HPDE6-E6E7 (cell line): ENCODE results near the gene ACSM6.
"Not testable (repeated sequence)": the region's sequence is repeated elsewhere in the genome, so short reads cannot be mapped to it uniquely, and the experiment has no call there.

Experiments used
- DNase-seq: peaks from one replicate; pipeline ENCODE4 v3.0.0; 2011; ENCODE audit warnings: missing footprints; ENCODE audit errors: extremely low spot score

ACSM6 gene

DNA sequence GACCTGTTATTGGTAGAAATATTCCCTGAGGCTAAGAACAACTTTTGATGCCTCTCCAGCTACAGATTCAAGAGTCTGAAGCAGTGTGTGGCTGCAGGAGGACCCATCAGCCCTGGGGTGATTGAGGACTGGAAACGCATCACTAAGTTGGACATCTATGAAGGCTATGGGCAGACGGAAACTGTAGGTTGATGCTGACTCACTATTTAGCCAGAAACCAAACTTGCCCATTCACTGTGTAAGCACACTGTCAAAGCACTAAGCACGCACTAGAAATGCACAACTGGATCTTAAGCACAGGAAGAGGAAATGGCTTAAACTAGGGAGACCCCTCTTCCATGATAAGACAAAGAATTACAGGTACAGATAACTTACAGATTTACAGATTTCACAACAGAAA is 20.8 kb downstream of the ACSM6 start:
- no peak for DNase-seq

DNA sequence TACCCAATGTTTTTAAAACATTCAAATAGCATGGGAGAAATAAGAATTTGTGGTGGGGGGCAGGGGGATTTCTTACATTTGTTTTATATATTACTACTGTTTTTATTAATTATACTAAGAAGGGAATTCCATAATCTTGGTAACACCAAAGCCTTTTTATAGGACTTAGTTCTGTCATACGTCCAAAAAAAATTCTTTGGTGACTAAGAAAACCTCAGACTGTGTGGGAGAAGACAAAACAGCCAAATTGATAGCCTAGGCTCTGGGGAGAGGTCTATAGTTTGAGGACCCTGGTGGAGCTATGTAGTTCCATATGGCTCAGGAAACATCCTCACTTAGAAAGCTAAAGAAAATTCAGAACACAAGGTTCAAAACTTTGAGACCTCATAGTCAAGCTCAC is 23.4 kb downstream of the ACSM6 start:
- DNase-seq: no peak

DNA sequence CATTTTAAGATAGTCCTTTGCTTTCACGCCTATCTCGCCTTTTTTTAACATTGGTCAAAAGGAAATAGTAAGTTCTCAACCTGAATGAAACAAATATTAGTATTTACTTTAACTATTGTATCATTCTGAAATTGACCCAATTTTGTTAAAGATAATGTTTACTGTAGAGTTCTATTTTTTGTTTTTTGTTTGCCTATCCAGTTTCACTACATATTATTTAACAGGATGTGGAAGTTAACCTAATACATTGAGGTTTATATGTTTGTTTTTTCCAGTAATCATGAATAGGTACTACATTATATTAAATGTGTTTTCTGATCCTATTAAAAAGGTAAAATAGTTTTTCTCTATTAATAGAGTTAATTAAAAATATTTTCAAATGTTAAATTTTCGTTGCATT is 26.5 kb downstream of the ACSM6 start:
- DNase-seq: no peak

DNA sequence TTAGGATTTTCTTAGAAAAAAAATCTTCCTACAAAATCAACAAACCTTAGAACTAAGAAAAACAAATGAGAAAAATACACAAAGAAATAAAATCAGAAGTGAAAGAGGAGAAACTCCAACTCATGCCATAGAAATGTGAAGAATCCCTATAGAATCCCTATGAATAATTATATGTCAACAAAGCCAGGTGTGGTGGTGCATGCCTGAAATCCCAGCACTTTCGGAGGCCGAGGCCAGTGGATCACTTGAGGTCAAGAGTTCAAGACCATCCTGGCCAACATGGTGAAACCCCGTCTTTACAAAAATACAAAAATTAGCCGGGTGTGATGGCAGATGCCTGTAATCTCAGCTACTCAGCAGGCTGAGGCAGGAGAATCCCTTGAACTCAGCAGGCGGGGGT is 27.1 kb downstream of the ACSM6 start:
- DNase-seq: no peak

DNA sequence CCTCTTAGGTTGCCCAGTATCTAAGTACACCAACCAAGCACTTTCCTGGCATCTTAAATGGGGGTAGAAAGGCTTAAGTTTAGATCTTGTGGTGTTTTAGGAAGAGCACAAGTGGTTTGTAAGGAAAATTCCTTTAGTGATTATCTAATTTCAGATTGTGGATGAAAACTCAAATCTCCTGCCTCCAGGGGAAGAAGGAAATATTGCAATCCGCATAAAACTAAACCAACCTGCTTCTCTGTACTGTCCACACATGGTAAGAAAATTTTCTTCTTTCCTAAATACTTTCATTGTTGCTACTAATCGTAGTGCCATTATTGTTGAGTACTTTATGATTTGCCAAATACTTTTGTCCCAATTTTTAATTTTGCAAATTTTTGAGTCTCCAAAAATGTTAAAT is 31.1 kb downstream of the ACSM6 start:
- no peak for DNase-seq

DNA sequence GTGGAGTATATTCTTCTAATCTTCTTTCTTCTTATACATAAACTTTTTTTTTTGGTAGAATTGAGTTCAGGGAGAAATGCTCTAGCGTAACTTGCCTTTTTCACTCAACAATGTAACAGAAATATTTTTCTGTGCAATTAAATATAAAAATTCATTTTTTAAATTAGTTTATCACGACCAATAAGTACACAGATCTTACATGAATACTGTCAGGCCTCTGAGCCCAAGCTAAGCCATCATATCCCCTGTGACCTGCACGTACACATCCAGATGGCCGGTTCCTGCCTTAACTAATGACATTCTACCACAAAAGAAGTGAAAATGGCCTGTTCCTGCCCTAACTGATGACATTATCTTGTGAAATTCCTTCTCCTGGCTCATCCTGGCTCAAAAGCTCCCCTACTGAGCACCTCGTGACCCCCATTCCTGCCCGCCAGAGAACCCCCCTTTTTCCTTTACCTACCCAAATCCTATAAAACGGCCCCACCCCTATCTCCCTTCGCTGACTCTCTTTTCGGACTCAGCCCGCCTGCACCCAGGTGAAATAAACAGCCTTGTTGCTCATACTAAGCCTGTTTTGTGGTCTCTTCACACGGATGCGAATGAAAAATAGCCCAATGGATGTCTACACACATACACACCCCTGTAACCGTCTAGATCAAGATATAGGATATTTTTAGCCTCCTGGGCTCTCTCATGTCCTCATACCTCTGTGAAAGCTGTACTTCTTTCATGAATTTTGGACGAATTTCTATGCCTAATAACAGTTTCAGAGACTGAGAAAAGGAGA is 35.1 kb downstream of the ACSM6 start:
- not testable (repeated sequence) for DNase-seq

DNA sequence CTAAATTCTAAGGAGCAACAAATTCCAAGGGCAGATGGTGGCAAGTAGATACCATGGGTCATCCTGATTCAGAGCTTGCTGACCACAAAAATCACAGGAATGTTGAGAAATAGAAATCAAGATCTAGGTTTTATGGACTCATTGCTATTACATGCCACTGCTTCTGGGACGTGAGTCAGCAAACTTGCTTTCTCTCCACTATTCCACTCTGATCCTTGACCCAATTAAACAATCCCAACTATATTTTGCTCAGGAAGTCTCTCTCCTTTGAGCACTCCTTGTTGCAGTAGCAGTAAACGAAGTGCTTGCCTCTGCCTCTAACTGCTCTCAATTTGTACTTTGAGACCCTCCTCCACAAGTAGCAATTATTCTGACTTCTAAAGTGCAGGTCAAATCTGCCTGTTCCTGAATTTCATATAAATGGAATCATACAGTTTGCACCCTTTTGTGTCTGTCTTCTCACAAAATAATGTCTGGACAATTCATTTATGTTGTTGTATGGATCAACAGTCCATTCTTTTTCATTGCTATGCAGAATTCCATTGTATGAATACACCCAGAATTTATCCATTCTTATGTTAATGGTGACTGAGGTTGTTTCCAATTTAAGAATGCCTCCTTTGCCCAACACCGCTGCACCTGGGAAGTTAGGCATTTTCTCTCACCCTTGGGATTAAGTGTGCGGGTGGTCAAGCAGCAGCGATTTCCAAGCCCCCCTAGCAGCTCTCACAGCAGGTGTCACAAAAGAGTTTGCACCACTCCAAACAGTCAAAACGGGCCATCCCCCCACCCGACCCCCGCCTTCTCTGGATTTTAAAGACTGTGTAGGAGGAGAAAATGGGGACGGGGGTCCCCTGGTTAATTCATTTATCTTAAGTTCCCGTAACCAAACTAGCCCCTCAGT is 35.9 kb downstream of the ACSM6 start:
- DNase-seq: peak; percentile 63

DNA sequence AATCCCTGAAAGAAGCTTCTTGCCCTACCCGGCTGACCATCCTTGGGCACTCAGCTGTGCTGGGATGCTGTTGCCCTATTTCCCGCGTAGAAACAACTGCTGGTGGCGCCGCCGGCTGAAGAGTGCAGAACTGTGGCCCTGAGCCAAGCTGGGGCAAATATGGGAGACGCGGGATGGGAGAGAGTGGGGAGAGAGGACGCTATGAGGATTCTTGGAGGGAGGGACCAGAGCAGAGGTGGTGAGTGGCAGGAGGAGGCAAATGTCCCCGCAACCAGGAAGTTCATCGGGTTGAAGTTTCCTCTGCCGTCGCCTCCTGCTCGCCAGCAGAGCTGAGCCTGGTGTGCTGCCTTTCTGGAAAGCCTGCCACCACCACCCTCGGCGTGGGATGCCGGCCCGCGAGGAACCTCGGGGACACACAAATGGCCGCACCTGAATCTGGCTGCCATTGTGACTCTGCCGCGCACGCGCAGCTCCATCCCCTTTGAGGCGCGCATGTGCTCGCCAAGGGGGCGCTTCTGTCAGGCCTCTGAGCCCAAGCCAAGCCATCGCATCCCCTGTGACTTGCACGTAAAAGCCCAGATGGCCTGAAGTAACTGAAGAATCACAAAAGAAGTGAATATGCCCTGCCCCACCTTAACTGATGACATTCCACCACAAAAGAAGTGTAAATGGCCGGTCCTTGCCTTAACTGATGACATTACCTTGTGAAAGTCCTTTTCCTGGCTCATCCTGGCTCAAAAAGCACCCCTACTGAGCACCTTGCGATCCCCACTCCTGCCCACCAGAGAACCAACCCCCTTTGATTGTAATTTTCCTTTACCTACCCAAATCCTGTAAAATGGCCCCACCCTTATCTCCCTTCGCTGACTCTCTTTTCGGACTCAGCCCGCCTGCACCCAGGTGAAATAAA is 36.9 kb downstream of the ACSM6 start:
- not testable (repeated sequence) for DNase-seq

DNA sequence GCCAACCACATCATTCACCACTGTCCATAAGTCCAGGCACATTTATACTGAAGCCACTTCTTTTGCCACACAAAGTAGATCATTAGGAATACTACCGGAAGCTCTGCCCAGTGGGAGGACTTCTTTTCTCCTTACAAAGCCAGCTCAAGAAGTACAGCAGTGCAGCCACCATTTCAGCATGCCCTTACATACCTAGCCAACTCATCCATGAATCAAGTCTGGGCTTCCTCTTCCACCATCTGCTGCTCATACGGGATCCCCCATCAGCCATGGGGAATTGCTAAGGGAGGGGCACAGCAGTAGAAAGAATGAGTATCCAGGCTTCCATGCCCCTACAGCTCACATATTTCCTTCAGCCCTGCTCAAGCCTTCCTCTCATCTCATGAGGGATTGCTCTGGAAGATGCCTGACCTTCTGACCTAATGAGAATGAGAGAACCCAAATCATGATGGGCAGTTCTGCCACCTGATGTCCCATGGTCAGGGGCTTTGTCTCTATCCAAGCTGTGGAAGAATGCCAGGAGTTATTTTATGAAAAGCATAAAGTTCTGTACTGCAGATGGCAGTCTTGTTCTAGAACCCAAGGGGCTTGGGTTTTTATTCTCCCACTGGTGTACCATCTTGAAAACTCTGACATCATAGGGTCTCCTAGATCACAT is 39.5 kb downstream of the ACSM6 start:
- DNase-seq: no peak

DNA sequence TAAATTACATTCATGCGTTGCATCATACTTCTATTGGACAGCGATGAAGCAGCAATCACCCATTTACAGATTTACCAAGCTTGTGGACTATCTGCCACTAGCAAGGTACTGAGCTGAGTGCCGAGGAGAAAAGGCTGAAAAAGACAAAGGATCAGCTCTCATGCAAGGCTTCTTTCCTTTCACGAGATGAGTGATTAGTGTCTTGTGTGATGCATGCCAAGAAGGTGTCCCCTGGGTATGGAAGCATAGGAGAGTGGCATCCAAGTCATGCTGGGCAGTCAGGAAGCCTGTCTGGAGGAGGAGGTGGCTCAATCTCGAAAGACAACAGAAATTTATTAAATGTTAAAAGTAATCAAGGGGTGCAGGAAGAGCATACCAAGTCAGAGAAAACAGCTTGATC is 40.9 kb downstream of the ACSM6 start:
- no peak for DNase-seq

DNA sequence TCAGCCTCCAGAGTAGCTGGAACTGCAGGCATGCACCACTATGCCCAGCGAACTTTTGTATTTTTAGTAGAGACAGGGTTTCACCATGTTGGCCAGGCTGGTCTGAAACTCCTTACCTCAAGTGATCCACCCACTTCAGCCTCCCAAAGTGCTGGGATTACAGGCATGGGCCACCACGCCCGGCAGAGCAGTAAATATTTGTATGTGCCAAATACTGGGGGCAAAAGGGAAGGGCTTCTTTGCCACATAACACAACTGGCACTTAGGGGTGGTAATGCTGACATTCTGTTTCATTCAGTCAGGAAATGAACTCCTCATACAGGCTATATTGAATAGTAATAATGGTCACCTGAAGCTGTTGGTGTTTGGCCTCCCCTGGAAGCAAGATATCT is 41.6 kb downstream of the ACSM6 start:
- DNase-seq: no peak

DNA sequence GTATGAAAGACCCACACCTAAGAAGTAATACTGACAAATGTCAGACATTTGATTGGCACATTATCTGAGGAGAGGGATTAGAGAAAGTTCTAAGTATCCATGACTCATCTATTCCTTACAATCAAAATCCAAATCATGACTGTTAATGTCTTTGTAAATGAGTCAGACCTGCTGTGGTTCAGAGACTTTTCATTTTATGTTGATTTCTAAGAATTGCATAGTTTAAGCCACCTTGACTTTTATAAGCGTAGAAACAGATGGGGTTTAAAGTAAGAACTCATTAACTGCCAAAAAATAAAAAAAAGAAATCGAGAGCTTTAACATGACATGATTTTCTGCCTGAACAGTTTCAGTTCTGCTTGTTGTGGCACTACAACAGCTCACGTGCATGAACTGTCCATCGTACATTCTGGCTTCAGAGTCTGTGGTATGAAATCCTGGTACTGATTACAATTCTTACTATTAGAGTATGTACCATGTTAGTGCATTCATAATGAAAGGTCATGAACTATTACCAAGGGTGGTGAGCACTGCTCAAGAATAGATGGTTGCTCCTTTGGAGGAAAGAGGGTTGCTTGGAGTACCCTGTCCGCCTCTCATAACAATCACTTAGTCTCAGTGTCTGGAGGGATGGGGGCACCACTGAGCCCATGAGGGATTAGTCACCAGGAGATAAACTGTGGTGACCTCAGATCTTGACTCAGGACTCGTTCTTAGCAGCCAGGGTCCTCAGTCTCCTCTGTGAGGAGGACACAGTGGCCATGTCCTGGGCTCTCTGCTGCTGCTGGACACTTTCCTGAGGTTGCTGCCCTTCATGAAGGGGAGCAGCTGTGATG is 42.2 kb downstream of the ACSM6 start:
- DNase-seq: no peak

DNA sequence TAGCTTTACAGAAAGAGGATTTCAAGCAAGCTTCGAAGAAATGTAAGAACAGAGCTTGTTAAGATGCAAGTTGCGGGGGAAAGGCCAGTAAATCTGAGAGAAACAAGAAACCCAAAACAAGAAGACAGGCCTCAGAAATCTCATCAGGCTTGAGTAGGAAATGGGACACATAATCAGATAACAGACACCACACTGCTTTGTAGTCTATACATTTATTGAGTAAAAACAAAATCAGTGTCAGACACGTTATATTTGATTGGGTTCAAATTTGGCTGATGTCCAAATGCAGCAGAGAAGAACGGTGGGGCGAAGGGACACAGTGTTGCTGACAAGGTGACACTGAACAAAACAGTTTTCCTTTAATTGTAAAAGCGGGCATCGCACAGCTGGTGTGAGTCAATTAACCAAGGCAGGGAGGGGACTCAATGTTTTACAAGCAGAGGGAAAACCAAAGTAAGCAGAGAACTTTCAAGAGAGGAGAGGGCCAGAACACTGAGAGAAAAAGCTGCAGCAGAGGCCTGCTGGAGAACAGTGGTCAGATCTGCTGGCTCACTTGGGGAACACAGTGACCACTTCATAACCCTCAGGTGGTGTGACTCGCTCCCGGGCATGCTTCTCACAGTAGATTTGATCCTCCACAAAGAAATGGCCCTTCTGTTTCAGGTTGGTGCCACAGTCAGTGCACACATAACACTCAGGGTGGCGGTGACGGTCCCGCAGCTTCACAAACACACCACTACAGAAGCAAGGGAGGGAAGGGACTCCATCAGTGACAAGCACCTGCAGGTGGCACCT is 43.5 kb downstream of the ACSM6 start:
- no peak for DNase-seq

DNA sequence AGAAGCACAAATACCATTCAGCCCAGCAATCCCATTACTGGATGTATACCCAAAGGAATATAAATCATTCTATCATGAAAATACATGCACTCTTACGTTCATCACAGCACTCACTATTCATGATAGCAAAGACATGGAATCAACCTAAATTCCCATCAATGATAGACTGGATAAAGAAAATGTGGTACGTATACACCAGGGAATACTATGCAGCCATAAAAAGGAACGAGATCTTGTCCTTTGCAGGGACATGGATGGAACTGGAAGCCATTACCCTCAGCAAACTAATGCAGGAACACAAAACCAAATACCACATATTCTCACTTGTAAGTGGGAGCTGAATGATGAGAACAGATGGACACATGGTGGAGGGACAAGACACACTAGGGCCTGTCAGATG is 46.1 kb downstream of the ACSM6 start:
- not testable (repeated sequence) for DNase-seq

DNA sequence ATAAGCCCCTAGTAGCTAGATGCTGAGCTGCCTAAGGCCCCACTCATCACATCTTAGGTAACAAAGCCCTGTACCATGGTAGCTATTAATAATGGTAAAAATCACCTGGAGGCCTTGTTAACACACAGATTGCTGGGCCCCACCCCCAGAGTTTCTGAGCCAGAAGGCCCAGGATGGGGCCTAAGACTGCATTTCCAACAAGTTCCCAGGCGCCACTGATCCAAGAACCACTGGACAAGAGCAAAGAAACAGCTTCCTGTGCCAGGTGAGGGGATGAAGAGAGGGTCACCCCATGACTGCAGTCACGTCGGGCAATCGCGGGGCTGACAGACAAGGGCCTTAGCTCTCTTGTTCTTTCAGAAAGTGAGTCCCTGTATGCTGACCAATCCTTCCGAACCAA is 46.8 kb downstream of the ACSM6 start:
- DNase-seq: no peak

DNA sequence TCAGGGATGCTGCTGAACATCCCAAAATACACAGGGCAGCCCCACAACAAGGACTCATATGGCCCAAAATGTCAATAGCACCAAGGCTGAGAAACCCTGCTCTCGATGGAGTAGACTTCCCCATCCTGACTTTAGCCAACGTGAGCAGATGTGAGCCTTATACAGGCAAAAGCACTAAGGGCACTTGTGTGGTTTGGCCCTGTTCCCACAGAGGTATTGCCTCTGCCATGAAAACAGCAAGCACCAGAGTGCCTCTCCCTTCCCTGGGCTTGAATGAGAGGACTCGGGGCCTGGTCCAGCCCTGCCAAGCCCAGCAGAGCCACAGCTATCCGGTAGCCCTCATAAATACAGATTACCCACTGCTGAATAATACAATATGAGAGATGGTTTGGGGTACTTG is 47.5 kb downstream of the ACSM6 start:
- no peak for DNase-seq

DNA sequence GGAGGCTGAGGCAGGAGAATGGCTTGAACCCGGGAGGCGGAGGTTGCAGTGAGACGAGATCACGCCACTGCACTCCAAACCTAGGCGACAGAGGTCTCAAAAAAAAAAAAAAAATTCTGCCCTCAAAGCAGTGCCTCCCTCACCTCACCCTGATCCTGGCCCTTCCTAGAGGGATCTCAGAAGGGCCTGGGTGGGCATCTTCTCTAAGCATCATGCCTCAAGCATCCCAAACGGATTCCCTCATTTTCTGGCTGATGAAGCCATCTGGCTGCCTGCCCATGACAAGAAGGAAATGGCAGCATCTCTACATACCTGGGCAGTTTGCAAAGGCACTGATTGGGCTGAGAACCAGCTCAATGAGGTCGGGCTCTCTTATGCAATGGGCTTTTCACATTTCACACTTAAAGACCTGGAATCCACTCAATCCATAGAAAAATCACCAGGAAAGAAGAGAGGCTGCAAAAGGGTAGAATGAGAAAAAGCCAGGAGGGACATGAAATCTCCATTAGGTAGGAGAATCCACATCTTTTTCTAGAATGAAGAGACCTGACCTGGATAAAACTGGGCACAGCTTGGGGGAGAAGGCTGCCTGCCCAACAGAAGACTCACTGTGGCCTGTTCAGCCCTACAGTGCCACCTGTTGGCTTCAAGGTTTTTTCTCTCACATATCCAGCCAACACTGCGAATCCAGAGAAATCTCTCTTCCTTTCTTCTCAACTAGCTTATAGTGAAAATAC is 48.7 kb downstream of the ACSM6 start:
- DNase-seq: no peak

DNA sequence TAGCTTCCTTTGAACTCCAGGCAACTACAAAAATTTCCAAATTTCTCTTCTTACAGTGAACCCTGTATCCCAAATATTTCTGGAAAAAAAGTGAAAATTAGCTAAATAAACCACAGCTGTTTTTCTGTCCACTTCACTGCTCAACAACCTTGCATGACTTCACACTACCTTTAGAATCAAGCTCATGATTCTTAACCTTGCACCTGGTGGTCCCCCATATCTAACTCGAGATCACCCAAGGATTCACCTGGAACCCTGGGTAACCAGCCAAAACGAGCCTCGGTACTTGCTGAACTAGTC is 49.2 kb downstream of the ACSM6 start:
- DNase-seq: no peak

DNA sequence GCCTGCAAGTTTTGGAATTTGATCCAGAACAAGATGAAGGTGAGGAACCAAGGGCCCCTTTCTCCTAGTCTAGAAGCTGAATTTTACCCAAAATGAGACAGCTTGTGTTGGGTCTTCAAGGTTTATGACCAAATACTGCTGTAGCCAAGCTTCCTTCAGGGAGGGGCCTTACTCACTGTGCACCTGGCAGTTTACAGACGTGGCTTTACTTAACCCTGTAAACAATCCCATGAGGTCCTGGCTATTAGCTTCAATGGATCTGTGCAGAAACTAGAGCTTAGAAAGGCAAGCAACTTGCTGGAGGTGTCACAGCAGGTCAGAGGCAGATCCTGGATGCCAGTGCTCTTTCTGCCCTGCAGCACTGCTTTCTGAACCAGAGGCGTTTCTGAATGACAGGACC is 50.1 kb downstream of the ACSM6 start:
- DNase-seq: no peak
